Fibroblast of lung (primary cell): ENCODE data around the gene ZDHHC8. TPM values are rescaled to one million over a fixed set of nuclear protein-coding genes. Genes with fewer than 3 reads are reported as not detected.

Source experiments
- DNase-seq, 2 donors: peaks; one replicate each; pipeline versions ENCODE4 v3.0.0 to v3.0.0-alpha.2; 2010; ENCODE audit warnings: low read depth in 2 of 2
- H2AFZ ChIP-seq: 2 replicates; pipeline ENCODE4 v1.5.1; 2012; ENCODE audit warnings: low read length, control low read depth, inconsistent platforms
- H3K27ac ChIP-seq: 2 replicates; pipeline ENCODE4 v1.5.1; 2011; ENCODE audit warnings: low read length, control low read depth; ENCODE audit not compliant: insufficient read depth
- H3K27me3 ChIP-seq: 2 replicates; pipeline ENCODE4 v1.5.1; 2011; ENCODE audit warnings: mild to moderate bottlenecking, low read length; ENCODE audit not compliant: control insufficient read depth, insufficient read depth
- H3K36me3 ChIP-seq: 2 replicates; pipeline ENCODE4 v1.5.1; 2011; ENCODE audit warnings: low read length; ENCODE audit not compliant: control insufficient read depth, insufficient read depth
- H3K4me1 ChIP-seq: 2 replicates; pipeline ENCODE4 v1.5.1; 2011; ENCODE audit warnings: low read length; ENCODE audit not compliant: control insufficient read depth, insufficient read depth; ENCODE audit errors: extremely low read depth
- H3K4me2 ChIP-seq: 2 replicates; pipeline ENCODE4 v1.5.1; 2011; ENCODE audit warnings: low read length, control low read depth; ENCODE audit not compliant: insufficient read depth; ENCODE audit errors: extremely low read depth
- H3K4me3 ChIP-seq, 4 experiments: fragments of 200-600 bp in 1 of 4; sonication (generic) in 1 of 4; replicated peaks in 1 of 4; 2 replicates each; pipeline ENCODE4 v1.5.1; 2011 to 2016; ENCODE audit warnings: low read length in 4 of 4, low read depth in 3 of 4, mild to moderate bottlenecking in 3 of 4, control low read depth in 2 of 4, inconsistent platforms in 1 of 4, mixed read lengths in 1 of 4; ENCODE audit not compliant: insufficient read depth in 1 of 4; ENCODE audit errors: control extremely low read depth in 1 of 4
- H3K79me2 ChIP-seq: 2 replicates; pipeline ENCODE4 v1.5.1; 2012; ENCODE audit warnings: mild to moderate bottlenecking, low read length, inconsistent platforms; ENCODE audit not compliant: control insufficient read depth, insufficient read depth
- H3K9ac ChIP-seq: 2 replicates; pipeline ENCODE4 v1.5.1; 2011; ENCODE audit warnings: mild to moderate bottlenecking, low read length, control low read depth; ENCODE audit not compliant: insufficient read depth
- H3K9me3 ChIP-seq: 2 replicates; pipeline ENCODE4 v1.5.1; 2012; ENCODE audit warnings: low read depth, low read length; ENCODE audit not compliant: control insufficient read depth, insufficient read depth
- H4K20me1 ChIP-seq: 2 replicates; pipeline ENCODE4 v1.5.1; 2011; ENCODE audit warnings: low read length; ENCODE audit not compliant: control insufficient read depth, insufficient read depth; ENCODE audit errors: extremely low read depth
- CTCF ChIP-seq, 2 donors: IDR thresholded peaks in 1 of 2; conservative IDR thresholded peaks in 1 of 2; 1 replicate in 1 of 2; 2 replicates in 1 of 2; pipeline ENCODE4 v1.5.1; 2011 to 2012; ENCODE audit warnings: low read length in 2 of 2, control low read depth in 1 of 2, inconsistent platforms in 1 of 2, low read depth in 1 of 2, mild to moderate bottlenecking in 1 of 2
- EZH2 ChIP-seq: IDR thresholded peaks from 2 replicates; pipeline ENCODE4 v1.5.1; 2012; ENCODE audit warnings: low read length, control low read depth, mild to moderate bottlenecking; ENCODE audit errors: missing control alignments
- polyA plus RNA-seq, 2 donors: library from polyadenylated mRNA; depleted of rRNA in 1 of 2; stranded (reverse) in 1 of 2; unstranded in 1 of 2; fragments of >200 nt; gene quantifications; 2 replicates each; pipeline ENCODE4 v1.2.1, GENCODE V29; 2011 to 2012; ENCODE audit warnings: missing spikeins in 1 of 2
- total RNA-seq: library from RNA; depleted of rRNA; stranded (reverse); fragments of >200 nt; gene quantifications from 2 replicates; pipeline ENCODE4 v1.2.1, GENCODE V29; 2014

ZDHHC8 gene
- total and polyA plus RNA-seq, 2 donors (not counting 1 experiment from before 2014, with no cell fraction given), result 6.6 to 26.2 TPM

- Histone ChIP-seq H3K79me2 (peaks cover 52% of the 10 kb centered on the region), H3K27me3 (no peaks in the 10 kb centered on the region), H4K20me1 (no peaks in the 10 kb centered on the region), H3K4me2 (no peak overlapping the region), H2AFZ (no peak overlapping the region), H3K27ac (no peak overlapping the region), H3K9ac (no peak overlapping the region), H3K9me3 (no peaks in the 10 kb centered on the region), H3K36me3 (peaks cover 9% of the 10 kb centered on the region), H3K4me3 (no peak overlapping the region), H3K4me1 (peaks cover 1% of the 10 kb centered on the region)
- DNase-seq, result no peak
- TF ChIP-seq EZH2, result no peak
- no peak for TF ChIP-seq CTCF (conservative IDR thresholded peaks at IDR 0.05 in 1 of 2, IDR thresholded peaks at IDR 0.05 in 1 of 2; ENCODE audit: low read depth in 1 of 2, low read length in 2 of 2)
These were observed 6.2 kb downstream of the ZDHHC8 start for GRCh38 chr22:20137671-20138416.

GRCh38 chr22:20138417-20138738 lies 6.8 kb downstream of the ZDHHC8 start:
- no peak overlapping the region for H3K4me2 ChIP-seq
- H3K27me3 ChIP-seq, result no peaks in the 10 kb centered on the region
- no peaks in the 10 kb centered on the region for H3K9me3 ChIP-seq
- H2AFZ ChIP-seq, result no peak overlapping the region
- H3K4me1 ChIP-seq, result no peaks in the 10 kb centered on the region
- no peak overlapping the region for H3K4me3 ChIP-seq
- H3K79me2 ChIP-seq, result peaks cover 47% of the 10 kb centered on the region
- no peak for DNase-seq
- TF ChIP-seq CTCF (conservative IDR thresholded peaks at IDR 0.05 in 1 of 2, IDR thresholded peaks at IDR 0.05 in 1 of 2; ENCODE audit: low read depth in 1 of 2, low read length in 2 of 2), result no peak
- no peak for TF ChIP-seq EZH2
- peaks cover 11% of the 10 kb centered on the region for H3K36me3 ChIP-seq
- H4K20me1 ChIP-seq, result no peaks in the 10 kb centered on the region
- no peak overlapping the region for H3K27ac ChIP-seq
- H3K9ac ChIP-seq, result no peak overlapping the region

- Histone ChIP-seq H3K4me3 (no peak overlapping the region), H3K9ac (no peak overlapping the region), H2AFZ (no peak overlapping the region), H3K36me3 (peaks cover 12% of the 10 kb centered on the region), H3K4me2 (no peak overlapping the region), H3K27ac (no peak overlapping the region), H4K20me1 (no peaks in the 10 kb centered on the region), H3K9me3 (no peaks in the 10 kb centered on the region), H3K27me3 (no peaks in the 10 kb centered on the region), H3K4me1 (no peaks in the 10 kb centered on the region), H3K79me2 (peaks cover 43% of the 10 kb centered on the region)
- no peak for DNase-seq
- TF ChIP-seq CTCF (conservative IDR thresholded peaks at IDR 0.05 in 1 of 2, IDR thresholded peaks at IDR 0.05 in 1 of 2; ENCODE audit: low read depth in 1 of 2, low read length in 2 of 2) (no peak), EZH2 (no peak)
These were observed 7.3 kb downstream of the ZDHHC8 start for GRCh38 chr22:20138868-20139267.
